Epithelial cell of alveolus of lung (primary cell): ENCODE results near the gene NGF. TPM values are rescaled to one million over a fixed set of nuclear protein-coding genes. Genes with fewer than 3 reads are reported as not detected.

Experiments used
- total RNA-seq: library from RNA; depleted of rRNA; stranded (reverse); fragments of >200 nt; gene quantifications from 2 replicates; pipeline ENCODE4 v1.2.1, GENCODE V29; 2015

The NGF gene
- total RNA-seq: 1.2 TPM in 1 of 2 replicates, not detected in the other

DNA sequence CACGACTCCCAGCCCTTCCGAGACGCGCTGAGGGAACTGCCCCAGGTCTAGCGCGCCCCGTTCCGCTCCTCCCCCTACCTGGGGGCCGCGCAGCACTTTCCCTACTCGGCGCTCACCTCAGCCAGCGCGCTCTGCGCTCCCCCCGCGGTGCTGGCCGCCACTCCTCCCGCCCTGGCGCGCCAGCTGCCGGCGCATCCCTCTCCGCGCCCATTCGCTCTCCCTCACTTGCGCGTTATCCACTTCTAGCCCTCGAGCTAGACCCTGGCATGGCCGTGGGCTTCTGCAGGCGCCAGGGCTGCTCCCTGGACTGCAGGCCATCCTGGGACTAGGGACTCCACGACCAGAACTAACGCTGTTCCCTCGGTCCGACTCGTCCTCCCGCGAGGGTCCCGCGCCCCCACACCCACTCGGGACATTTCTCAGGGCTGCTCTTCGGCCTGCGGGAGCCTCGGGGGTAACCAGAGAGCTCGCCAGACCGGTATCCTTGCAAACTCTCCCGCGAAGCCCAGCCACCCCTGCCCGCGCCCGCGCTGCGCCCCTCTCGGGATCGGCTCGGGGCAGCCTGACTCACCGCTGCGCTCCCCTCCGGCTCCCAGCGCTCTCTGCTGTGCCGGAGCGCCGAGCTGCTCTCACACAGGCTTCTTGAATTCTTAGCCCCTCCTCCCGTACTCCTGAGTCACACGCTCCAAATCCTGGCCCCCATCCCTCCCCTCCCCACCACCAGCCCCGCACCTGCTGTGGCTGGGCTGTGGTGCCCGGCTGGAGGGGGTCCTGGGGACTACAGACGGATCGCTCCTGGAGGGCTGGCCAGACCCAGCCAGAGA is at the start of gene NGF:
TSS of gene NGF (minus strand) at position 617 of the 824 bp plus-strand sequence. CDS start 51,454 bp downstream, outside the sequence.

Other genes with a start within 250 kb of the NGF start
- gene TSPAN2, start 248.7 kb downstream of the NGF start, total RNA-seq: 2.3 and 2.9 TPM in 2 replicates